ENCODE results near the gene FBXW5. TPM values are rescaled to one million over a fixed set of nuclear protein-coding genes. Genes with fewer than 3 reads are reported as not detected.

FBXW5 gene
- total RNA-seq, 3 donors from 2014 or later, result 84.0 to 112 (median 95.3) TPM

- peak overlapping the region; percentile 77 for H3K4me3 Mint-ChIP-seq
- peaks cover 5% of the 10 kb centered on the region for H3K4me1 Mint-ChIP-seq (ENCODE audit: low read depth)
- DNase-seq, result no peak
Measured at GRCh38 chr9:136942112-136942880, 2.2 kb downstream of the FBXW5 start.

GRCh38 chr9:136941231-136942111 lies 3.1 kb downstream of the FBXW5 start:
- DNase-seq, result no peak
- ATAC-seq, result no peak
- Mint-ChIP-seq H3K27me3 (ENCODE audit: low read depth) (no peaks in the 10 kb centered on the region), H3K4me3 (no peak overlapping the region), H3K36me3 (ENCODE audit: insufficient read depth) (peaks cover 23% of the 10 kb centered on the region), H3K9me3 (no peaks in the 10 kb centered on the region), H3K4me1 (ENCODE audit: low read depth) (peaks cover 5% of the 10 kb centered on the region)

More at GRCh38 chr9:136942112-136942880, 2.2 kb downstream of the FBXW5 start:
- H3K36me3 Mint-ChIP-seq (ENCODE audit: insufficient read depth), result peaks cover 22% of the 10 kb centered on the region
- H3K27me3 Mint-ChIP-seq (ENCODE audit: low read depth), result no peaks in the 10 kb centered on the region
- no peak for ATAC-seq
- no peaks in the 10 kb centered on the region for H3K9me3 Mint-ChIP-seq

- Mint-ChIP-seq H3K36me3 (ENCODE audit: insufficient read depth) (peaks cover 23% of the 10 kb centered on the region), H3K4me1 (ENCODE audit: low read depth) (peaks cover 5% of the 10 kb centered on the region), H3K9me3 (no peaks in the 10 kb centered on the region), H3K27me3 (ENCODE audit: low read depth) (no peaks in the 10 kb centered on the region), H3K4me3 (no peak overlapping the region)
- ATAC-seq, result no peak
- no peak for DNase-seq
Measured at GRCh38 chr9:136940526-136941230, 3.9 kb downstream of the FBXW5 start.

- Mint-ChIP-seq H3K4me3 (no peak overlapping the region), H3K9me3 (no peaks in the 10 kb centered on the region), H3K36me3 (ENCODE audit: insufficient read depth) (peaks cover 23% of the 10 kb centered on the region), H3K27me3 (ENCODE audit: low read depth) (no peaks in the 10 kb centered on the region), H3K4me1 (ENCODE audit: low read depth) (peaks cover 5% of the 10 kb centered on the region)
- DNase-seq, result no peak
- ATAC-seq, result no peak
Measured at GRCh38 chr9:136939996-136940525, 4.5 kb downstream of the FBXW5 start.

GRCh38 chr9:136939431-136939995 lies 5.0 kb downstream of the FBXW5 start:
- Mint-ChIP-seq H3K4me3 (no peak overlapping the region), H3K27me3 (ENCODE audit: low read depth) (no peaks in the 10 kb centered on the region), H3K4me1 (ENCODE audit: low read depth) (peaks cover 2% of the 10 kb centered on the region), H3K9me3 (no peaks in the 10 kb centered on the region), H3K36me3 (ENCODE audit: insufficient read depth) (peaks cover 23% of the 10 kb centered on the region)
- no peak for DNase-seq
- no peak for ATAC-seq

- no peak for ATAC-seq
- peaks cover 23% of the 10 kb centered on the region for H3K36me3 Mint-ChIP-seq (ENCODE audit: insufficient read depth)
- no peaks in the 10 kb centered on the region for H3K9me3 Mint-ChIP-seq
- H3K4me3 Mint-ChIP-seq, result no peak overlapping the region
- DNase-seq, result no peak
- H3K27me3 Mint-ChIP-seq (ENCODE audit: low read depth), result no peaks in the 10 kb centered on the region
- peaks cover 8% of the 10 kb centered on the region for H3K4me1 Mint-ChIP-seq (ENCODE audit: low read depth)
Measured at GRCh38 chr9:136937186-136938001, 7.1 kb downstream of the FBXW5 start.

- H3K9me3 Mint-ChIP-seq, result no peaks in the 10 kb centered on the region
- H3K4me1 Mint-ChIP-seq (ENCODE audit: low read depth), result peaks cover 12% of the 10 kb centered on the region
- H3K36me3 Mint-ChIP-seq (ENCODE audit: insufficient read depth), result peaks cover 20% of the 10 kb centered on the region
- no peak for ATAC-seq
- no peaks in the 10 kb centered on the region for H3K27me3 Mint-ChIP-seq (ENCODE audit: low read depth)
- H3K4me3 Mint-ChIP-seq, result no peak overlapping the region
- no peak for DNase-seq
Measured at GRCh38 chr9:136936645-136937170, 7.8 kb downstream of the FBXW5 start.

- no peak for ATAC-seq
- Mint-ChIP-seq H3K36me3 (ENCODE audit: insufficient read depth) (peaks cover 16% of the 10 kb centered on the region), H3K9me3 (no peaks in the 10 kb centered on the region), H3K4me1 (ENCODE audit: low read depth) (peaks cover 14% of the 10 kb centered on the region), H3K27me3 (ENCODE audit: low read depth) (no peaks in the 10 kb centered on the region), H3K4me3 (no peak overlapping the region)
- DNase-seq, result no peak
Measured at GRCh38 chr9:136935651-136936050, 8.9 kb downstream of the FBXW5 start.

- Mint-ChIP-seq H3K36me3 (ENCODE audit: insufficient read depth) (peaks cover 15% of the 10 kb centered on the region), H3K27me3 (ENCODE audit: low read depth) (no peaks in the 10 kb centered on the region), H3K9me3 (no peaks in the 10 kb centered on the region), H3K4me1 (ENCODE audit: low read depth) (peaks cover 14% of the 10 kb centered on the region), H3K4me3 (no peak overlapping the region)
- DNase-seq, result no peak
- ATAC-seq, result no peak
Measured at GRCh38 chr9:136934277-136934676, 10.3 kb downstream of the FBXW5 start.

- ATAC-seq, result no peak
- Mint-ChIP-seq H3K4me1 (ENCODE audit: low read depth) (peaks cover 14% of the 10 kb centered on the region), H3K9me3 (no peaks in the 10 kb centered on the region), H3K27me3 (ENCODE audit: low read depth) (no peaks in the 10 kb centered on the region), H3K36me3 (ENCODE audit: insufficient read depth) (peaks cover 17% of the 10 kb centered on the region), H3K4me3 (no peak overlapping the region)
- no peak for DNase-seq
Measured at GRCh38 chr9:136931611-136932130, 12.9 kb downstream of the FBXW5 start.

- ATAC-seq (no peak), DNase-seq (no peak)
- H3K27me3 Mint-ChIP-seq (ENCODE audit: low read depth), result no peaks in the 10 kb centered on the region
- peaks cover 21% of the 10 kb centered on the region for H3K36me3 Mint-ChIP-seq (ENCODE audit: insufficient read depth)
- H3K4me1 Mint-ChIP-seq (ENCODE audit: low read depth), result peaks cover 14% of the 10 kb centered on the region
- H3K4me3 Mint-ChIP-seq, result no peak overlapping the region
- H3K9me3 Mint-ChIP-seq, result no peaks in the 10 kb centered on the region
Measured at GRCh38 chr9:136930014-136930413, 14.5 kb downstream of the FBXW5 start.

- ATAC-seq (no peak), DNase-seq (no peak)
- Mint-ChIP-seq H3K36me3 (ENCODE audit: insufficient read depth) (peaks cover 21% of the 10 kb centered on the region), H3K9me3 (no peaks in the 10 kb centered on the region), H3K27me3 (ENCODE audit: low read depth) (no peaks in the 10 kb centered on the region), H3K4me1 (ENCODE audit: low read depth) (peaks cover 14% of the 10 kb centered on the region), H3K4me3 (no peak overlapping the region)
Measured at GRCh38 chr9:136928591-136928990, 15.9 kb downstream of the FBXW5 start.
